Measurements from ENCODE around the gene AIF1.

Gene AIF1

DNA sequence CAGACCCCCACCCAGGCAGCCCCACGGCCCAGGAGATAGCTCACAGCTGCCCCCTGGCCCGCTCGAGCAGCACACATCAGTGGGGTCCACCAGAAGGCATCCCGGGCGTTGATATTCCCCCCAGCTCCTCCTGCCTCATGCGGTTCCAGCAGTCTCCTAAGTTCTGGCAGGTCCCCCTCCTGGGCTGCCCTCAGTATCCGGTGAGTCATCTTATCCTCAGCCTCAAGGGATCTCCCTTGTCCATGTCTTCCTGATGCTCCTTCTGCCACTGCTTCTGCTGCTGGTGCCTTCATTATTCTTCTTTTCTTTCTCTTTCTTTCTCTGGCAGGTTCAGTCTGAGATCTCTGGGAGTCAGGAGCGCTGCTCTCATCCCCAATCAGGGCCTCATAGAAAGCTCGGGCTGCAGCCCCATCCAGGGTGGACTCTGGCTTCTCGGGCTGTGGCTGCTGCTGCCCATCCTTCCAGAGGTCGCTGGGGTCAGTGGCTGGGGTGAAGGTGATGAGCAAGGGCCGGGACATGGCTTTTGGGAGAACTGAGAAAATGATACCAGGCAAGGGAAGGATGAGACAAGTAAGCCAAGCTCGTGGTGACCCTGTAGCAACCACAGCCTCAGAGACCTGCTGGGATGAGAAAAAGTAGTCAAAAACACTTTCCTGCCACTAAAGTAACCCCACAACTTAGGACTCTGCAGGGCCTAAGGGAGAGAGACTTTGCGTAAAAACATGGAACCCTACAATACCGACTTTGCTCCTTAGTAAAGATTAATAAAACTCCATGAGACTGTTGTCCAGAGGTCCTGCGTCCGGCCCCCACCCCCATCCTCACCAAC is 49.1 kb downstream of the AIF1 start:
- no peak for DNase-seq (ENCODE audit: low read depth)

DNA sequence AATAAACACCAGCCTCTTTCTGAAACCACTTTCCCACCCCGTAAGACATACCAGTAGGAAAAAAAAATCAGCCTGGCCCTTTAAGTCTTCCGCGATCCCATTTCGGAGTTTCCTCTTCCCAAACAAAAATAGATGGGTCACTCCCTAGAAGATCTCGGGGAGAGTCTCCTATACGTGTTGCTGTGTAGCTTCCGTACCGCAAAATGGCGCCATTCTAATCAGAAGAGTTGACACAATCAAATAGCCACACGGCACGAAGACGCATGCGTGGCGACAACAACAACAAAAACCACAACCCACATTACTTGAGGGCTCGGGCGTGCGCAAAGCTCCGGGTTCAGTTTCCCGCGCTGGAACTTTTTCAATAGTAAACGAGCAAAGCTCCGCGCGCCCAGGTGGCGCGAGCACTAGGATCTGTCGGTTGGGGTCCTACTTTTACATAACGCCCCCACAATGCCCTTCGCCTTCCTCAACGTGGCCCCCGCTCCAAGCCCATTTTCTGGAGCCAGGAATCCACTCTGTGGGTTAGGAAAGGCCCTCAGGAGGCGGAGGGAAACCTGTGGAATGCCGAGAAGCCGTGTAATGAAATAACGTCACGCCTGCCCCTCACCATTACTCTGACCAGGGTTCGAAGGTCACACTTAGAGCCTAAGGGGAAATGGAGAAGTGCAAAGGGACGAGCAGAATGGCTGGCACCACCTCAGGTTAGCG is 49.9 kb downstream of the AIF1 start, which contains the start of gene GPANK1:
GPANK1 (minus strand) TSS at position 208 of the 711 bp plus-strand sequence. CDS start 519 bp downstream, outside the sequence.
- DNase-seq (ENCODE audit: low read depth), result peak; percentile 87

DNA sequence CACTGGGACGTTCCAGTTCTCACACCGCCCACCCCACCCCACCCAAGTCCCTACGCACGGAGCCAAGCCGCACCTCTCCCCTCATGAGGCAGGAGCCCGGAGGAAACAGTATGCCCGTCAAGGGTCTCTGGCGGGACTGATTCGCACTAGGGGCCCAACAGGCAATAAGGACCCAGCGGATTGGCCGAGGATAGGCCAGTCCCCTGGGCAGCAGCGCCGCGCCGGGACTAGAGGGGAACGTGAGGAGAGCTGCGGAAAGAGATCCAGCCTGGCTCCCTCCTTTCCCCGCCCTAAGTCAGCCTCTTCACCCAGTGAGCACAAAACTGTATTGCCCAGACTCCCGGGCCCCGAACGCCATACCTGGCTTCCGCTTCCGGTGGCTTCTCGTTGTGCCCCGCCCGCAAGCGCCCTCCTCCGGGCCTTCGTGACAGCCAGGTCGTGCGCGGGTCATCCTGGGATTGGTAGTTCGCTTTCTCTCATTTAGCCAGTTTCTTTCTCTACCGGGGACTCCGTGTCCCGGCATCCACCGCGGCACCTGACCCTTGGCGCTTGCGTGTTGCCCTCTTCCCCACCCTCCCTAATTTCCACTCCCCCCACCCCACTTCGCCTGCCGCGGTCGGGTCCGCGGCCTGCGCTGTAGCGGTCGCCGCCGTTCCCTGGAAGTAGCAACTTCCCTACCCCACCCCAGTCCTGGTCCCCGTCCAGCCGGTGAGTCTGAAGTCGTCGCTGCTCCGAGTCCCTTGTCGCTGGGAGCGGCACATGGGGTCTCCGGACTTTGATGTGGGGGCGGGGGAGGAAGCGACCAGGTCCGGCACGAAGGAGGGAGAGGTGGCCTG is 50.7 kb downstream of the AIF1 start, which contains the start of gene CSNK2B:
CSNK2B (plus strand) TSS at position 580 of the 836 bp plus-strand sequence. CDS start 752 bp downstream, outside the sequence.
- DNase-seq (ENCODE audit: low read depth), result peak; percentile 96

DNA sequence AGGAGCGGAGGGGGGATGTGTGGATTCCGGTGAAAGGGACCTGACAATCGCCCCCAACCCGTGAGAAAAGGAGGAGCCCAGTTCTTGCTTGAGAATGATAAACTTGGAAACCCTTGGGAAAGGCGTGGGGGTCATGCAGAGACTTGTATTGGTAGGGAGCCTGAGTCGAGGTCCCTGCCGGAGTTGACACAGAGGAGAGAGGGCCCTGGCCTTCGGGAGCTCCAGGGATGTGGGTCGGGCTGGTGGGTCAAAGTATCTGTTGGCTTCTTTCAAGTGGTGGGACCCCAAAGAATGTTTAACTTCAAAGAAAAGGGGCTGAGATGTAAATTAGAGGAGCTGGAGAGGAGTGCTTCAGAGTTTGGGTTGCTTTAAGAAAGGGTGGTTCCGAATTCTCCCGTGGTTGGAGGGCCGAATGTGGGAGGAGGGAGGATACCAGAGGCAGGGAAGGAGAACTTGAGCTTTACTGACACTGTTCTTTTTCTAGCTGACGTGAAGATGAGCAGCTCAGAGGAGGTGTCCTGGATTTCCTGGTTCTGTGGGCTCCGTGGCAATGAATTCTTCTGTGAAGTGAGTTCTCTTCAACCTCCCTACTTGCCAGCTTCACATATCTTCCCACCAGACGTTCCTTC is 51.4 kb downstream of the AIF1 start:
- DNase-seq (ENCODE audit: low read depth), result no peak

Measured in CMK (cell line).